ENCODE measurements around the gene DROSHA. TPM values are rescaled to one million over a fixed set of nuclear protein-coding genes. Genes with fewer than 3 reads are reported as not detected.

The DROSHA gene
- total and polyA plus RNA-seq, 5 donors = 26.2 to 46.0 (median 30.5) TPM

- H3K4me3 ChIP-seq (ENCODE audit: low read length) = no peak overlapping the region
- no peak for ATAC-seq
- intact Hi-C loops (cut with DNase I) = no loop called here
- DNase-seq = no peak
- no peaks in the 10 kb centered on the region for H3K27me3 ChIP-seq (ENCODE audit: control insufficient read depth, insufficient read depth)
- H3K9me3 ChIP-seq (ENCODE audit: control insufficient read depth, low read length) = no peaks in the 10 kb centered on the region
- 65% methylated on average over 3 of the region's 3 CpGs for WGBS
- peaks cover 2% of the 10 kb centered on the region for H3K4me1 ChIP-seq (ENCODE audit: control insufficient read depth, insufficient read depth, low read length)
- H3K27ac ChIP-seq (ENCODE audit: low read length) = no peak overlapping the region
Observed at GRCh38 chr5:31359839-31360238, 172.1 kb downstream of the DROSHA start.

GRCh38 chr5:31357038-31357437 is 174.9 kb downstream of the DROSHA start:
- Histone ChIP-seq H3K4me1 (ENCODE audit: control insufficient read depth, insufficient read depth, low read length) (peaks cover 2% of the 10 kb centered on the region), H3K9me3 (ENCODE audit: control insufficient read depth, low read length) (no peaks in the 10 kb centered on the region), H3K4me3 (ENCODE audit: low read length) (no peak overlapping the region), H3K27me3 (ENCODE audit: control insufficient read depth, insufficient read depth) (no peaks in the 10 kb centered on the region), H3K27ac (ENCODE audit: low read length) (no peak overlapping the region)
- DNase-seq = no peak
- WGBS = 82% methylated on average over 11 of the region's 11 CpGs
- intact Hi-C loops (cut with DNase I) = no loop called here
- no peak for ATAC-seq

DNA sequence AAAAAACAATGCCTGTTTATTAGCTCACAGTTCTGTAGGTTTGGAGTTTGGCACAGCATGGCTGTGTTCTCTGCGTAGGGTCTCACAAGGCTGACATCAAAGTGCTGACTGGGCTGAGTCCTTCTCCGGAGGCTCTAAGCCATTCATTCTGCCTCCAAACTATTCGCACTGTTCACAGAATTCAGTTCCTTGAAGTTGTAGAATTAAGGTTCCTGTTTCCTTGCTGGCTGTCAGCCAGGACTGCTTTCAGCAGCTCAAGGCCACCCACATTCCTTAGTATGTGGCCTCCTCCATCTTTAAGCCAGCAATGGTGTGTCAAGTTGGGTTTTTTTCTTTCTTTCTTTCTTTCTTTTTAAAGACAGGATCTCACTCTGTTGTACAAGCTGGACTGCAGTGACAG is 176.6 kb downstream of the DROSHA start:
- intact Hi-C loops (cut with DNase I) = no loop called here
- H3K27me3 ChIP-seq (ENCODE audit: control insufficient read depth, insufficient read depth) = no peaks in the 10 kb centered on the region
- no peak for ATAC-seq
- no peaks in the 10 kb centered on the region for H3K4me1 ChIP-seq (ENCODE audit: control insufficient read depth, insufficient read depth, low read length)
- no peaks in the 10 kb centered on the region for H3K9me3 ChIP-seq (ENCODE audit: control insufficient read depth, low read length)
- WGBS = 55% methylated on average over 3 of the region's 3 CpGs
- H3K27ac ChIP-seq (ENCODE audit: low read length) = no peak overlapping the region
- H3K4me3 ChIP-seq (ENCODE audit: low read length) = no peak overlapping the region
- DNase-seq = no peak

Other genes starting within 250 kb of the DROSHA start
- gene C5orf22, start 208 bp upstream of the DROSHA start, total RNA-seq = 10 to 100 TPM; 15.8 to 19.5 (median 16.4) TPM
- 11.1 TPM for gene C5orf22, start 208 bp upstream of the DROSHA start, polyA plus RNA-seq
- 100 to 1,000 TPM; 103 to 188 (median 111) TPM for gene PDZD2, start 107.0 kb upstream of the DROSHA start, total RNA-seq
- gene PDZD2, start 107.0 kb upstream of the DROSHA start, polyA plus RNA-seq = 40.4 TPM

Measured in right cardiac atrium (tissue), 5 donors.